Measurements from ENCODE around the gene AUP1.

DNA sequence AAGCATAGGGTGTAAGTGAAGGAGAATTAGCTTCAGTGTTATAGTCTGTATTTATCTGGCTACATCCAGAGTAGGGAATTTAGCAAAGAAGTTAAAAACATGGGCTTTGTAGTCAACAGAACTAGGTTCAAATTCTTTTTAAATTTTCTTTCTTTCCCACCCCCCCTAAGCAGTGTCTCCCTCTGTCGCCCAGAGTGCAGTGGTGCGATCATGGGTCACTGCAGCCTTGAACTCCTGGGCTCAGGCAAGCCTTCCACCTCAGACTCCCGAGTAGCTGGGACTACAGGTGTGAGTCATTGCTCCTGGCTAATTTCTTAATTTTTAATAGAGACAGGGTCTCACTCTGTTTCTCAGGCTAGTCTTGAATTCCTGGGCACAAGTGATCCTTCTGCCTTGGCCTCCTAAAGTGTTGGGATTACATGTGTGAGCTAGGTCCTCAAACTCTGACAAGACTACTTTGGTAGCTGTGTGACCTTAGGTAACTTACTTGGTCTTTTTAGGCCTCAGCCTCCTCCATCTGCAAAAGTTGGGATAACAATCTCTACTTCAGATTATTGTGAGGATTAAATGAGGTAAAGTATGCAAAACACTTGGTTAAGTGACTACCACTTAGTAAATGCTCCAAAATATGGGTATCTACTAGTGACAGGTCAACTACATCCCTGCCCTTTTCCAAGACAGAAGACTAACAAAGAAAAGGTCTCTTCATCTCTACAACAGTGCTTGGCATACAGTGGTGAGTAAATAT is 42.8 kb upstream of the AUP1 start:
- no peak for TF ChIP-seq ESRRG (CRISPR knock-in tag; IDR thresholded peaks at IDR 0.05)
- TF ChIP-seq, protein P1, sequence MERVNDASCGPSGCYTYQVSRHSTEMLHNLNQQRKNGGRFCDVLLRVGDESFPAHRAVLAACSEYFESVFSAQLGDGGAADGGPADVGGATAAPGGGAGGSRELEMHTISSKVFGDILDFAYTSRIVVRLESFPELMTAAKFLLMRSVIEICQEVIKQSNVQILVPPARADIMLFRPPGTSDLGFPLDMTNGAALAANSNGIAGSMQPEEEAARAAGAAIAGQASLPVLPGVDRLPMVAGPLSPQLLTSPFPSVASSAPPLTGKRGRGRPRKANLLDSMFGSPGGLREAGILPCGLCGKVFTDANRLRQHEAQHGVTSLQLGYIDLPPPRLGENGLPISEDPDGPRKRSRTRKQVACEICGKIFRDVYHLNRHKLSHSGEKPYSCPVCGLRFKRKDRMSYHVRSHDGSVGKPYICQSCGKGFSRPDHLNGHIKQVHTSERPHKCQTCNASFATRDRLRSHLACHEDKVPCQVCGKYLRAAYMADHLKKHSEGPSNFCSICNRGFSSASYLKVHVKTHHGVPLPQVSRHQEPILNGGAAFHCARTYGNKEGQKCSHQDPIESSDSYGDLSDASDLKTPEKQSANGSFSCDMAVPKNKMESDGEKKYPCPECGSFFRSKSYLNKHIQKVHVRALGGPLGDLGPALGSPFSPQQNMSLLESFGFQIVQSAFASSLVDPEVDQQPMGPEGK (CRISPR knock-in tag; IDR thresholded peaks at IDR 0.05; ENCODE audit: borderline replicate concordance), result no peak
- TF ChIP-seq OSR1 (CRISPR knock-in tag; IDR thresholded peaks at IDR 0.05), result no peak
- TF ChIP-seq CSDC2 (CRISPR knock-in tag; IDR thresholded peaks at IDR 0.05), result no peak
- TF ChIP-seq, protein P2, sequence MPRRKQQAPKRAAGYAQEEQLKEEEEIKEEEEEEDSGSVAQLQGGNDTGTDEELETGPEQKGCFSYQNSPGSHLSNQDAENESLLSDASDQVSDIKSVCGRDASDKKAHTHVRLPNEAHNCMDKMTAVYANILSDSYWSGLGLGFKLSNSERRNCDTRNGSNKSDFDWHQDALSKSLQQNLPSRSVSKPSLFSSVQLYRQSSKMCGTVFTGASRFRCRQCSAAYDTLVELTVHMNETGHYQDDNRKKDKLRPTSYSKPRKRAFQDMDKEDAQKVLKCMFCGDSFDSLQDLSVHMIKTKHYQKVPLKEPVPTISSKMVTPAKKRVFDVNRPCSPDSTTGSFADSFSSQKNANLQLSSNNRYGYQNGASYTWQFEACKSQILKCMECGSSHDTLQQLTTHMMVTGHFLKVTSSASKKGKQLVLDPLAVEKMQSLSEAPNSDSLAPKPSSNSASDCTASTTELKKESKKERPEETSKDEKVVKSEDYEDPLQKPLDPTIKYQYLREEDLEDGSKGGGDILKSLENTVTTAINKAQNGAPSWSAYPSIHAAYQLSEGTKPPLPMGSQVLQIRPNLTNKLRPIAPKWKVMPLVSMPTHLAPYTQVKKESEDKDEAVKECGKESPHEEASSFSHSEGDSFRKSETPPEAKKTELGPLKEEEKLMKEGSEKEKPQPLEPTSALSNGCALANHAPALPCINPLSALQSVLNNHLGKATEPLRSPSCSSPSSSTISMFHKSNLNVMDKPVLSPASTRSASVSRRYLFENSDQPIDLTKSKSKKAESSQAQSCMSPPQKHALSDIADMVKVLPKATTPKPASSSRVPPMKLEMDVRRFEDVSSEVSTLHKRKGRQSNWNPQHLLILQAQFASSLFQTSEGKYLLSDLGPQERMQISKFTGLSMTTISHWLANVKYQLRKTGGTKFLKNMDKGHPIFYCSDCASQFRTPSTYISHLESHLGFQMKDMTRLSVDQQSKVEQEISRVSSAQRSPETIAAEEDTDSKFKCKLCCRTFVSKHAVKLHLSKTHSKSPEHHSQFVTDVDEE (CRISPR knock-in tag; IDR thresholded peaks at IDR 0.05), result no peak
- TF ChIP-seq RARB (CRISPR knock-in tag; IDR thresholded peaks at IDR 0.05), result no peak

All from SK-N-SH treated with all-trans-retinoic acid at 6 μM for 48 hours (cell line).